ENCODE results near the gene FOXO4.

- TF ChIP-seq EZH2phosphoT487 (IDR thresholded peaks at IDR 0.05; ENCODE audit: low read length) (no peak), CTCF (IDR thresholded peaks at IDR 0.05; ENCODE audit: low read length) (no peak), EZH2 (optimal IDR thresholded peaks at IDR 0.05; ENCODE audit: low read depth, low read length) (no peak)
Measured at GRCh38 chrX:71109051-71109450, 13.4 kb downstream of the FOXO4 start.

Measured in MM.1S (cell line).